Measurements from ENCODE around the gene PARP2.

PARP2 gene

GRCh38 chr14:20381341-20381740 is 37.9 kb downstream of the PARP2 start:
- no peak for DNase-seq (ENCODE audit: low read depth)

GRCh38 chr14:20382526-20382925 is 39.1 kb downstream of the PARP2 start:
- TF ChIP-seq CTCF (conservative IDR thresholded peaks at IDR 0.05; ENCODE audit: control insufficient read depth, insufficient read depth, low read depth, low read length) = no peak
- DNase-seq (ENCODE audit: low read depth) = no peak
- no peak overlapping the region for H3K4me3 ChIP-seq (ENCODE audit: control insufficient read depth, low read depth, low read length)

More at GRCh38 chr14:20381341-20381740, 37.9 kb downstream of the PARP2 start:
- no peak for TF ChIP-seq CTCF (conservative IDR thresholded peaks at IDR 0.05; ENCODE audit: control insufficient read depth, insufficient read depth, low read depth, low read length)
- H3K4me3 ChIP-seq (ENCODE audit: control insufficient read depth, low read depth, low read length) = no peak overlapping the region

GRCh38 chr14:20383032-20383431 is 39.6 kb downstream of the PARP2 start:
- no peak for TF ChIP-seq CTCF (conservative IDR thresholded peaks at IDR 0.05; ENCODE audit: control insufficient read depth, insufficient read depth, low read depth, low read length)
- DNase-seq (ENCODE audit: low read depth) = no peak
- H3K4me3 ChIP-seq (ENCODE audit: control insufficient read depth, low read depth, low read length) = no peak overlapping the region

GRCh38 chr14:20383636-20384035 is 40.2 kb downstream of the PARP2 start:
- DNase-seq (ENCODE audit: low read depth) = no peak
- no peak for TF ChIP-seq CTCF (conservative IDR thresholded peaks at IDR 0.05; ENCODE audit: control insufficient read depth, insufficient read depth, low read depth, low read length)
- H3K4me3 ChIP-seq (ENCODE audit: control insufficient read depth, low read depth, low read length) = no peak overlapping the region

GRCh38 chr14:20384321-20384720 is 40.9 kb downstream of the PARP2 start:
- no peak for DNase-seq (ENCODE audit: low read depth)
- H3K4me3 ChIP-seq (ENCODE audit: control insufficient read depth, low read depth, low read length) = no peak overlapping the region
- no peak for TF ChIP-seq CTCF (conservative IDR thresholded peaks at IDR 0.05; ENCODE audit: control insufficient read depth, insufficient read depth, low read depth, low read length)

GRCh38 chr14:20384886-20385285 is 41.5 kb downstream of the PARP2 start:
- DNase-seq (ENCODE audit: low read depth) = no peak
- no peak for TF ChIP-seq CTCF (conservative IDR thresholded peaks at IDR 0.05; ENCODE audit: control insufficient read depth, insufficient read depth, low read depth, low read length)

GRCh38 chr14:20386276-20386855 is 42.9 kb downstream of the PARP2 start:
- DNase-seq (ENCODE audit: low read depth) = no peak
- H3K4me3 ChIP-seq (ENCODE audit: control insufficient read depth, low read depth, low read length) = no peak overlapping the region
- no peak for TF ChIP-seq CTCF (conservative IDR thresholded peaks at IDR 0.05; ENCODE audit: control insufficient read depth, insufficient read depth, low read depth, low read length)

More at GRCh38 chr14:20384886-20385285, 41.5 kb downstream of the PARP2 start:
- H3K4me3 ChIP-seq (ENCODE audit: control insufficient read depth, low read depth, low read length) = no peak overlapping the region

Data from fibroblast of mammary gland (primary cell).